ENCODE data around the gene PKDREJ.

DNA sequence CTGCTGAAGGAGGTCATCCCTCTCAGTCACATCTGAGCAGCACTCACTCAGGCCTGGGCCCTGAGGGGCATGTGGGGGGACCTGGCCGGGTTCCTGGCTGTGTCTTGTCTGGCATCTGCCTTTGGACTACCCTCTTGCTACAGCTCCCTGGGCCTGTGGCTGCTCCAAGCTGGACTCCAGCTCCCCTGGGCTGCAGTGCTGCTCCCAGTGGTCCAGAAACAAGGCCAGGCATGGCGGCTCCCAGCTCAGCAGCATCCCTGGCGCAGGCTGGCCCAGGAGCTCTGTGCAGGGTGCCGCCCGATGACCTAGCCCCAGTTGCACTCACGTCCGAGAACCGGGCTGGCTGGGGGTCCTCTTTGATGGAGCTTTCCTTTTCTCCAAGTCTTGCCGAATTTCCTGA lies 18.4 kb downstream of the PKDREJ start:
- TF ChIP-seq, protein P1, sequence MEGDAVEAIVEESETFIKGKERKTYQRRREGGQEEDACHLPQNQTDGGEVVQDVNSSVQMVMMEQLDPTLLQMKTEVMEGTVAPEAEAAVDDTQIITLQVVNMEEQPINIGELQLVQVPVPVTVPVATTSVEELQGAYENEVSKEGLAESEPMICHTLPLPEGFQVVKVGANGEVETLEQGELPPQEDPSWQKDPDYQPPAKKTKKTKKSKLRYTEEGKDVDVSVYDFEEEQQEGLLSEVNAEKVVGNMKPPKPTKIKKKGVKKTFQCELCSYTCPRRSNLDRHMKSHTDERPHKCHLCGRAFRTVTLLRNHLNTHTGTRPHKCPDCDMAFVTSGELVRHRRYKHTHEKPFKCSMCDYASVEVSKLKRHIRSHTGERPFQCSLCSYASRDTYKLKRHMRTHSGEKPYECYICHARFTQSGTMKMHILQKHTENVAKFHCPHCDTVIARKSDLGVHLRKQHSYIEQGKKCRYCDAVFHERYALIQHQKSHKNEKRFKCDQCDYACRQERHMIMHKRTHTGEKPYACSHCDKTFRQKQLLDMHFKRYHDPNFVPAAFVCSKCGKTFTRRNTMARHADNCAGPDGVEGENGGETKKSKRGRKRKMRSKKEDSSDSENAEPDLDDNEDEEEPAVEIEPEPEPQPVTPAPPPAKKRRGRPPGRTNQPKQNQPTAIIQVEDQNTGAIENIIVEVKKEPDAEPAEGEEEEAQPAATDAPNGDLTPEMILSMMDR (IDR thresholded peaks at IDR 0.05), result no peak
- TF ChIP-seq POLR2A (IDR thresholded peaks at IDR 0.05), result no peak
- no peak for TF ChIP-seq EP300 (IDR thresholded peaks at IDR 0.05)

Measured in ovary (tissue), 3 donors.